Osteoblast (primary cell): ENCODE measurements around the gene PLSCR2. TPM values are rescaled to one million over a fixed set of nuclear protein-coding genes. Genes with fewer than 3 reads are reported as not detected.

Experiments used
- DNase-seq: peaks from one replicate; pipeline ENCODE4 v3.0.0; 2011; ENCODE audit warnings: low spot score, mixed read lengths; ENCODE audit not compliant: insufficient read length; ENCODE audit errors: missing footprints
- H2AFZ ChIP-seq: 2 replicates; pipeline ENCODE4 v1.6.0; 2011; ENCODE audit warnings: mild to moderate bottlenecking, low read length
- H3K27ac ChIP-seq: 2 replicates; pipeline ENCODE4 v1.5.1; 2011; ENCODE audit warnings: mild to moderate bottlenecking, low read depth, low read length, moderate library complexity
- H3K27me3 ChIP-seq: 2 replicates; pipeline ENCODE4 v1.6.0; 2012; ENCODE audit warnings: mild to moderate bottlenecking, control low read depth, inconsistent platforms, low read length, moderate library complexity; ENCODE audit not compliant: insufficient read depth
- H3K36me3 ChIP-seq: 2 replicates; pipeline ENCODE4 v1.5.1; 2011; ENCODE audit warnings: mild to moderate bottlenecking, low read length, control low read depth, moderate library complexity; ENCODE audit not compliant: insufficient read depth
- H3K4me1 ChIP-seq: 2 replicates; pipeline ENCODE4 v1.5.1; 2011; ENCODE audit warnings: mild to moderate bottlenecking, low read length, control low read depth, moderate library complexity; ENCODE audit not compliant: insufficient read depth
- H3K4me2 ChIP-seq: 2 replicates; pipeline ENCODE4 v1.6.0; 2011; ENCODE audit warnings: mild to moderate bottlenecking, low read length; ENCODE audit not compliant: insufficient read depth
- H3K4me3 ChIP-seq: fragments of 200-600 bp; sonication (generic); 3 replicates; pipeline ENCODE4 v1.5.1; 2012; ENCODE audit warnings: mild to moderate bottlenecking, low read length, inconsistent platforms; ENCODE audit not compliant: insufficient read depth
- H3K79me2 ChIP-seq: 2 replicates; pipeline ENCODE4 v1.6.0; 2012; ENCODE audit warnings: mild to moderate bottlenecking, low read length, control low read depth, inconsistent platforms; ENCODE audit not compliant: insufficient read depth
- H3K9me3 ChIP-seq: 2 replicates; pipeline ENCODE4 v1.5.1; 2011; ENCODE audit warnings: low read depth, low read length, control low read depth
- H4K20me1 ChIP-seq: 2 replicates; pipeline ENCODE4 v1.6.0; 2012; ENCODE audit warnings: mild to moderate bottlenecking, low read length, control low read depth; ENCODE audit not compliant: insufficient read depth
- CTCF ChIP-seq: IDR thresholded peaks from 2 replicates; pipeline ENCODE4 v1.5.1; 2011; ENCODE audit warnings: mild to moderate bottlenecking, low read depth, low read length, moderate library complexity; ENCODE audit errors: extremely low read depth
- total RNA-seq: library from RNA; depleted of rRNA; stranded (reverse); fragments of >200 nt; gene quantifications from 2 replicates; pipeline ENCODE4 v1.2.3, GENCODE V29; 2012

PLSCR2 gene
- total RNA-seq, 1 donor: not detected

GRCh38 chr3:146407956-146408355 is 61.4 kb downstream of the PLSCR2 start:
- H3K79me2 ChIP-seq: no peaks in the 10 kb centered on the region
- no peaks in the 10 kb centered on the region for H3K9me3 ChIP-seq
- no peaks in the 10 kb centered on the region for H3K4me1 ChIP-seq
- H4K20me1 ChIP-seq: no peaks in the 10 kb centered on the region
- no peaks in the 10 kb centered on the region for H3K36me3 ChIP-seq
- H3K4me2 ChIP-seq: no peak overlapping the region
- H3K4me3 ChIP-seq: no peak overlapping the region
- H2AFZ ChIP-seq: no peak overlapping the region
- no peaks in the 10 kb centered on the region for H3K27me3 ChIP-seq
- no peak for DNase-seq
- TF ChIP-seq CTCF: no peak
- H3K27ac ChIP-seq: no peak overlapping the region

DNA sequence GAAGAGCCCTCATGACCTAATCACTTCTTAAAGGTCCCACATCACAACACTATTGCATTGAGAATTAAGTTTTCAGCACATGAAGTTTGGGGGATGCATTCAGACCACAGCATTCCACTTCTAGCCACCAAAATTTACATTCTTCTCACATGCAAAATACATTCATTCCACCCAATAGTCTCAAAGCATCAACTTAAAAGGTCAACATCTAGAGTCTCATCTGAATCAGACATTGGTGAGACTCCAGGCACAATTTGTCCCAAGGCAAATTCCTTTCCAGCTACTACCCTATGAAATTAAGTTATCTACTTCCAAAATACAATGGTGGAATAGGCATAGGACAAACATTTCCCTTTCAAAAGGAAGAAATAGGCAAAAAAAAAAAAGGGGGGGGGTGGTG is 64.9 kb downstream of the PLSCR2 start:
- no peaks in the 10 kb centered on the region for H3K9me3 ChIP-seq
- H3K27ac ChIP-seq: no peak overlapping the region
- no peak for TF ChIP-seq CTCF
- H3K4me3 ChIP-seq: no peak overlapping the region
- no peaks in the 10 kb centered on the region for H3K79me2 ChIP-seq
- no peaks in the 10 kb centered on the region for H3K27me3 ChIP-seq
- no peak for DNase-seq
- H3K4me2 ChIP-seq: no peak overlapping the region
- no peaks in the 10 kb centered on the region for H4K20me1 ChIP-seq
- H2AFZ ChIP-seq: no peak overlapping the region
- H3K36me3 ChIP-seq: no peaks in the 10 kb centered on the region
- H3K4me1 ChIP-seq: no peaks in the 10 kb centered on the region

GRCh38 chr3:146403792-146404191 is 65.6 kb downstream of the PLSCR2 start:
- Histone ChIP-seq H3K27me3 (no peaks in the 10 kb centered on the region), H3K79me2 (no peaks in the 10 kb centered on the region), H3K4me2 (no peak overlapping the region), H3K36me3 (no peaks in the 10 kb centered on the region), H3K4me3 (no peak overlapping the region), H3K9me3 (no peaks in the 10 kb centered on the region), H4K20me1 (no peaks in the 10 kb centered on the region), H3K4me1 (no peaks in the 10 kb centered on the region), H2AFZ (no peak overlapping the region), H3K27ac (no peak overlapping the region)
- TF ChIP-seq CTCF: no peak
- DNase-seq: no peak

- Histone ChIP-seq H4K20me1 (no peaks in the 10 kb centered on the region), H3K27me3 (no peaks in the 10 kb centered on the region), H3K4me1 (no peaks in the 10 kb centered on the region), H3K36me3 (no peaks in the 10 kb centered on the region), H2AFZ (no peak overlapping the region), H3K27ac (no peak overlapping the region), H3K4me2 (no peak overlapping the region), H3K79me2 (no peaks in the 10 kb centered on the region), H3K4me3 (no peak overlapping the region), H3K9me3 (no peaks in the 10 kb centered on the region)
- TF ChIP-seq CTCF: no peak
- no peak for DNase-seq
Observed at GRCh38 chr3:146396792-146397191, 72.6 kb downstream of the PLSCR2 start.
